Spinal cord (tissue), 10 donors: Measurements from ENCODE around the gene PARD3B. TPM values are rescaled to one million over a fixed set of nuclear protein-coding genes. Genes with fewer than 3 reads are reported as not detected.

Source experiments
- DNase-seq, 6 donors: peaks; one replicate each; pipeline versions ENCODE4 v3.0.0 to v3.0.0-alpha.2; 2013 to 2015; ENCODE audit warnings: low spot score in 6 of 6, low read depth in 4 of 6
- H3K27ac ChIP-seq: one replicate; pipeline ENCODE4 v1.5.1; 2013; ENCODE audit warnings: low read depth, low read length, control low read depth
- H3K27me3 ChIP-seq: one replicate; pipeline ENCODE4 v1.6.1; 2013; ENCODE audit warnings: low read length; ENCODE audit not compliant: control insufficient read depth, insufficient read depth
- H3K36me3 ChIP-seq: one replicate; pipeline ENCODE4 v1.6.1; 2013; ENCODE audit warnings: low read length; ENCODE audit not compliant: control insufficient read depth, insufficient read depth
- H3K4me1 ChIP-seq: one replicate; pipeline ENCODE4 v1.6.1; 2013; ENCODE audit warnings: low read length; ENCODE audit not compliant: control insufficient read depth, insufficient read depth
- H3K4me3 ChIP-seq: one replicate; pipeline ENCODE4 v1.5.1; 2013; ENCODE audit warnings: low read depth, low read length, control low read depth
- H3K9me3 ChIP-seq: one replicate; pipeline ENCODE4 v1.6.1; 2013; ENCODE audit warnings: low read length; ENCODE audit not compliant: control insufficient read depth, insufficient read depth
- WGBS: methylation state at CpG from one replicate; pipeline ENCODE4 v1.1.5; 2013; ENCODE audit warnings: missing lambda C conversion rate; ENCODE audit not compliant: insufficient coverage; 5-methylcytosine and 5-hydroxymethylcytosine counted together
- polyA plus RNA-seq, 2 donors: library from polyadenylated mRNA; unstranded; fragments of 120-200 nt; gene quantifications; one replicate each; pipeline ENCODE4 v1.2.1, GENCODE V29; 2013; ENCODE audit not compliant: insufficient read length in 2 of 2
- total RNA-seq, 2 donors: library from RNA; depleted of rRNA in 1 of 2; stranded (reverse); fragments of 120-200 nt in 1 of 2; fragments of >200 nt in 1 of 2; gene quantifications; one replicate each; pipeline versions ENCODE4 v1.2.3 to v1.2.4, GENCODE V29; 2013 to 2014
- donor health status: healthy.

PARD3B gene
- total and polyA plus RNA-seq, 4 donors: 10.8 to 34.6 (median 22.1) TPM

DNA sequence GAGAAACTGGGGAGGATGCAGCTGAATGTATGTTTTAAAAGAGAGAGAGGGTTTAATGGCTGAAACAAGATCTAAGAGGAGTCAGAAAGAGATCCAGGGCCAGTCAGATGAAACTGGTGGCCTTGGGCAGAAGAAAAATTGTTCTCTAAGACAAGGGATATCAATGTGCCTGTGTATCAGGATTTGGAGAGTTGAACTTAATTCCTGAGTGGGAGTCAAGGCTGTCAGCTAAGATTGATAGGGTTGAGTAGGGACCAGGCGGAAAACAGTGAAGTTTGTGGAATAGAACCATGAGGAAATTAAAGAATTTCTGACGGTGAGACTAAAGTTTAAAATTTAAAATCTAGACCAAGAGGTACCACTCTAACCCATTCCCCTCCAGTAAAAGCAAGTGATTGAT is 199.2 kb downstream of the PARD3B start:
- H3K27ac ChIP-seq: no peak overlapping the region
- no peak for DNase-seq
- no peaks in the 10 kb centered on the region for H3K4me1 ChIP-seq
- no peaks in the 10 kb centered on the region for H3K36me3 ChIP-seq
- WGBS: no CpG with 5 or more reads among the region's 2 CpGs
- no peak overlapping the region for H3K4me3 ChIP-seq
- H3K9me3 ChIP-seq: peaks cover 4% of the 10 kb centered on the region
- H3K27me3 ChIP-seq: no peaks in the 10 kb centered on the region

DNA sequence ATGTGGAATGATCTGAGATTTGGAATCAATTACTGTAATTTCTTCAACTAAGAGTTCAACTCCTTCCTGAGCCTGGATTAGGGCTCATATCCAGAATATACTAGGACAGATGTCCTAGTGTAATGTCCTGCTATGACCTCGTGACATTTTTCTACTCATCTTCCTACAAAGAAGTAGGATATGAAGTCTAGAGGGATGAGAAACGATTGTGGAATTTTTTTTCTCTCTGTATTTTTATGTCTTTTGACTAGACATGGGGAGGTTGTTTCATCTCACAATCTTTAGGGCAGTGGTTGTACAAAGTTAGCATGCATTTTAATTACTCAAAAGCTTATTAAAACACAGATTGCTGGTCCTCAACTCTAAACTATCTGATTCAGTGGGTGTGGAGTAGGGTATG is 203.0 kb downstream of the PARD3B start:
- no CpG with 5 or more reads among the region's 2 CpGs for WGBS
- H3K4me3 ChIP-seq: no peak overlapping the region

DNA sequence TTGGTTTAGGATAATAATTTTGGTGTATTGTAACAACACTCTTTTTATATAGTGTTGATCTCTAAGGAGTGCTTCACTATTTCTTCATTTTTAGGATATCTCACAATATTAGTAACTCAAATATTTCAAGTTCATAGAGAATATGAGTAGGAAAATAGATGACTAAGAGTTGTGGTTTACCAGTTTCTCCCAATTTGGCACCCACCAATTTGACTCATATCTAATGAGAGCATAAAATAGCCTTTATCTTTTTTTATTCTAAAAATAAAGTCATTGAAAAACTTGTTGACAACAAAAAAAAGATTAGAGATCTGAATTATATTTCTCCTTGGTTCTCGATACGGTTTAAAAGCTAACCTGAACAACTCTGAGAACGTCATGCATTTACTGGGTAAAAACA is 204.0 kb downstream of the PARD3B start:
- Histone ChIP-seq H3K9me3 (no peaks in the 10 kb centered on the region), H3K36me3 (no peaks in the 10 kb centered on the region), H3K27ac (no peak overlapping the region), H3K4me3 (no peak overlapping the region), H3K4me1 (no peaks in the 10 kb centered on the region), H3K27me3 (no peaks in the 10 kb centered on the region)
- DNase-seq: no peak
- no CpG with 5 or more reads among the region's 3 CpGs for WGBS

More for the DNA sequence above, 203.0 kb downstream of the PARD3B start:
- DNase-seq: no peak
- Histone ChIP-seq H3K27me3 (no peaks in the 10 kb centered on the region), H3K9me3 (no peaks in the 10 kb centered on the region), H3K27ac (no peak overlapping the region), H3K4me1 (no peaks in the 10 kb centered on the region), H3K36me3 (no peaks in the 10 kb centered on the region)

DNA sequence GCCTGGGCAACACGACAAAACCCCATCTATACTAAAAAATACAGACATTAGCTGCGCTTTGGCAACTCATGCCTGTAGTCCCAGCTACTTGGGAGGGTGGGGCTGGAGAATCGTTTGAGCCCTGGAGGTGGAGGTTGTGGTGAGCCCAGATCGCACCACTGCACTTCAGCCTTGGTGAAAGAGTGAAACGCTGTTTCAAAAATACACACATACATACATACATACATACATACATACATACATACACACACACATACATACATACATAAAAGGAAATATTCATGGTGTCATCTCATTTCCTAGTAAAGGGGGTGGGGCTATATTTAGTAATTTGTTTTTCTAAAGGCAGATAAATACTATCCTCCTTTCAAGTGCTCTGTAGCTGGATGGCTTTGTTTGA is 205.1 kb downstream of the PARD3B start:
- Histone ChIP-seq H3K27ac (no peak overlapping the region), H3K36me3 (no peaks in the 10 kb centered on the region), H3K27me3 (no peaks in the 10 kb centered on the region), H3K4me1 (no peaks in the 10 kb centered on the region), H3K4me3 (no peak overlapping the region), H3K9me3 (no peaks in the 10 kb centered on the region)
- WGBS: no CpG with 5 or more reads among the region's 5 CpGs
- no peak for DNase-seq

DNA sequence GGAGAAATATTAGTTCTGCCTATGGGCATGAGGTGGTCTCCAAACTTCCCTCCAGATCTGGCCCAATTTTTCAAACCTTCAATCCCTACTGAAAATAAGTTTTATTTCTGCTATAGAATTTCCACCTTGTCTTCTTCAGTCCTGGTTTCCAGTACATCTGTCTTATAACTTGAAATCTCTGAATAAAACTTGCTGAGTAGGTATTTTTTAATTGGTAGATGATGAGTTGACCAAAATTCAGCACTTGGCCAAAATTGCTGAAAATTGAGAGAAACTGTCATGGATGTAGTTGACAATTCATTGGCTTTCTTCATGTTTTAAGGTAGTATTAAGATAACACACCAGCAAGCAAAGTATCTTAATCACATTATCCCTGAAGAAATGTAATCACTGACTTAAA is 206.2 kb downstream of the PARD3B start:
- Histone ChIP-seq H3K27ac (no peak overlapping the region), H3K4me3 (no peak overlapping the region), H3K4me1 (no peaks in the 10 kb centered on the region), H3K9me3 (no peaks in the 10 kb centered on the region), H3K36me3 (no peaks in the 10 kb centered on the region), H3K27me3 (no peaks in the 10 kb centered on the region)
- DNase-seq: no peak

DNA sequence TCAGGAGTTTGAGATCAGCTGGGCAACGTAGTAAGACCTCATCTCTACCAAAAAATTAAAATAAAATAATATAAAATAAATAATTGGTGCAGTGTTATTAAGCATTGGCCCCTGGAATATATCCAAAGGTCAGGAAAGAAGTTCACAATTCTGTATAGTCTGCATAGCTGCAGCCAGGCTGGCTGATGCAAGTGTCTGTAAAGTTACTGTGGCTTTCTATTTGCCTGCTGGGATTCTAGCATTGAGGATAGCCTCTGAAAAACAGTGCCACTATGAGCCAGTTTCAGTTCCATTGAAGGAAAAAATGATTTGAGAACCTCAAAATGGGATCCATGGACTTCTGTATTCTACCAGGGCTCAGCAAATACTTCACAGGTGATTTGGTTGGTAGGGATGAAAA is 208.6 kb downstream of the PARD3B start:
- no peak for DNase-seq
- Histone ChIP-seq H3K4me3 (no peak overlapping the region), H3K9me3 (no peaks in the 10 kb centered on the region), H3K36me3 (no peaks in the 10 kb centered on the region), H3K27me3 (no peaks in the 10 kb centered on the region), H3K4me1 (no peaks in the 10 kb centered on the region), H3K27ac (no peak overlapping the region)
- no CpG with 5 or more reads among the region's 1 CpG for WGBS

DNA sequence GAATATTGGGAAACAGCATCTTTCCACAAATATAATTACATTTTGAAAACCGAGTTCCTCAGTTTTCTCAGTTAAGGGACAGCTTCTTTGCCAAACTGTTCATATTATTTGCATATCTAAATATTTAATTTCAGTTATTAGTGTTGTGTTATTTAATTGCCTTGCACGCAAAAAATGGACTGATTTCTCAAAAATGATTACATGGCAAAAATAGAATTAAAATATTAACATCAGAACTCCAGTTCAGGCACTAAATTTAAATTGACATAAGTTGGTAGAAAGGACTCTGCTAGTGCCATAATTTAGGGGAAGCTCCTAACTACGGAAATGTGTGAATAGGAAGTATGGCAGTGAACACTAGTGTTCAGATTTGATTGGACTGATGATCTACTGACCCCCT is 209.6 kb downstream of the PARD3B start:
- WGBS: no CpG with 5 or more reads among the region's 3 CpGs

DNA sequence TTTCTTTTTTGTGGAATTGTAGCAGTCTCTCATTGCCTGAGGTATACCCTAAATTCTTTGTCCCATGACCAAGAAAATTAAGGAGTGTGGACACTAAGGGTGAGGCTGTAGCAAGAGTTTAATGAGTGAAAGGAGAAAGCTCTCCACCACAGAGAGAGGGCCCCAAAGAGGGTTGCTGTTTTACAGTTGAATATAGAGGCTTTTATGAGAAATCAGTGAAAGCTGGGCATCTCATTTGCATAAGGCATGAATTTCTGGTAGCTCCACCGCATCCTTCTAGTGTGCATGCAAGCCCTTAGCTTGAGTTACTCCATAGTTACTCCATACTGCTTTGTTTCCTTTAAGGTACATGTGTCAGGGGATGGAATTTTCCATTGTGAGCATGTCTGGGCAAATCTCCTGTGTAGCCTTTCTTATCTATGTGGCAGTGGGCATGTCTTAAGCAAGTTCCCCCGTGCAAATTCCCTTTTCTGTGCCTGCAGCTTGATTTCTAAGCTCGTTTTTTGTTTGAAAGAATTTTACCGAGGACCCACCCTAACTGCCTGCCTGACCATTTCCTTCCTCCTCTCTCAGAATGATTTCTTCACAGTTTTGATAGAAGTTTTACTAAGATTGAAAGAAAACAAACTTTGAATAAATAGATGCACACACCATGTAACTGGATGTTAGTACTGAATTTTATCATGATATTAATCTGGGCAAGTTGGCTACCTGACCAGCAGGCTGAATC is 218.9 kb downstream of the PARD3B start:
- Histone ChIP-seq H3K4me3 (no peak overlapping the region), H3K4me1 (no peaks in the 10 kb centered on the region), H3K9me3 (peaks cover 8% of the 10 kb centered on the region), H3K36me3 (no peaks in the 10 kb centered on the region), H3K27ac (no peak overlapping the region), H3K27me3 (no peaks in the 10 kb centered on the region)
- no peak for DNase-seq
- 100% methylated on average over 1 of the region's 4 CpGs for WGBS

More for the DNA sequence above, 209.6 kb downstream of the PARD3B start:
- Histone ChIP-seq H3K4me1 (no peaks in the 10 kb centered on the region), H3K27me3 (no peaks in the 10 kb centered on the region), H3K9me3 (no peaks in the 10 kb centered on the region), H3K4me3 (no peak overlapping the region), H3K36me3 (no peaks in the 10 kb centered on the region), H3K27ac (no peak overlapping the region)
- DNase-seq: no peak

DNA sequence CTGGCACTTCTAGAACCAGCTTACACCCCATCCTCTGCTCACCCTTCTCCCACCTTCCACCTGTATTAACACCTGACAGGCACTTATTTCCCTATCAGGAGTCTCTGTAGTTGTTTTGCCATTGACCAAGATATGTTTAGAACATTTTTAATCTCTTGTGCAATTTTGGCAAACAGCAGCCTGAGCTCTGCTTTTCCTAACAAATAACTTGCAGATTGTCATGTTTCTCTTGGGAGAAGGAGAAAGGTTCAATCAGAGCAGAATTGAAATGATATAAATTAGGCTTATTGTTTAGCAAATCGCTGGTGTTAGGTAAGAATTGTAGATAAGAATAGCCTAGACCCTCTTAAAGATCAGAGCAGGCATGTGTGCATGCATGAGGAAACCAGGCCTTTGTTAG is 225.5 kb downstream of the PARD3B start:
- Histone ChIP-seq H3K4me1 (no peaks in the 10 kb centered on the region), H3K36me3 (no peaks in the 10 kb centered on the region), H3K27me3 (no peaks in the 10 kb centered on the region), H3K9me3 (no peaks in the 10 kb centered on the region), H3K27ac (no peak overlapping the region), H3K4me3 (no peak overlapping the region)
- DNase-seq: no peak
- no CpG with 5 or more reads among the region's 1 CpG for WGBS

DNA sequence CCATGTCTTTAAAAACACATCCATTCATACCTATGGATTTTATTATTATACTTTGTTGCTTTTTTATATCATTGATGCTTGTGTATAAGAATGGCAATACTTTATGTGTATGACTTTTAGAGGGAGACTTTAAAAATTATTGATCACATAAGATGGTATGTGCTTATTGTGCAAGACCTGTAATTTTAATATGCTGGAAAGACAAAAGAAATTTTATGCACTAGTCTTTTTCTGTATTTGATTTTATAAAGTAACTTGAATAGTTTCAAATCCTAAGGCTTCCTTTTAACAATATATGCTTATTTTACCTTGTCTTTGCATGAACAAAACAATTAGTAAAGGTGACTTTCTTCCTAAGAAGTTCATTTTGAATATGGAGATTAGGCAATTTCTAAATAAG is 226.4 kb downstream of the PARD3B start:
- Histone ChIP-seq H3K9me3 (no peaks in the 10 kb centered on the region), H3K27ac (no peak overlapping the region), H3K4me1 (no peaks in the 10 kb centered on the region), H3K27me3 (no peaks in the 10 kb centered on the region), H3K4me3 (no peak overlapping the region), H3K36me3 (no peaks in the 10 kb centered on the region)
- no peak for DNase-seq
